Thoracic aorta (tissue), 2 donors: ENCODE data around the gene IWS1. TPM values are rescaled to one million over a fixed set of nuclear protein-coding genes. Genes with fewer than 3 reads are reported as not detected.

ENCODE experiments used
- ATAC-seq: fragments of 150-250 bp; one replicate; pipeline ENCODE4 v1.8.0; 2017; ENCODE audit warnings: low read depth; ENCODE audit not compliant: insufficient number of reproducible peaks, low FRiP score
- DNase-seq: peaks from one replicate; pipeline ENCODE4 v3.0.0-alpha.2; 2020; ENCODE audit warnings: low spot score
- H3K27ac ChIP-seq, 2 donors: fragments of 200-600 bp; sonication (generic); 1 replicate in 1 of 2; 2 replicates in 1 of 2; pipeline ENCODE4 v1.5.1; 2016; ENCODE audit warnings: mild to moderate bottlenecking in 2 of 2, moderate library complexity in 2 of 2
- H3K27me3 ChIP-seq: fragments of 200-600 bp; sonication (generic); replicated peaks from 2 replicates; pipeline ENCODE4 v1.6.0; 2016; ENCODE audit warnings: mild to moderate bottlenecking; ENCODE audit not compliant: insufficient read depth
- H3K36me3 ChIP-seq: fragments of 200-600 bp; sonication (generic); one replicate; pipeline ENCODE4 v1.5.1; 2016
- H3K4me1 ChIP-seq, 2 donors: fragments of 200-600 bp; sonication (generic); 1 replicate in 1 of 2; 2 replicates in 1 of 2; pipeline versions ENCODE4 v1.5.1 to v1.6.0; 2016; ENCODE audit warnings: low read depth in 2 of 2, mild to moderate bottlenecking in 1 of 2; ENCODE audit not compliant: control insufficient read depth in 1 of 2
- H3K4me3 ChIP-seq: fragments of 200-600 bp; sonication (generic); 2 replicates; pipeline ENCODE4 v1.5.1; 2016; ENCODE audit warnings: mild to moderate bottlenecking
- H3K9me3 ChIP-seq: fragments of 200-600 bp; sonication (generic); 2 replicates; pipeline ENCODE4 v1.5.1; 2016
- total RNA-seq, 2 donors: library from RNA; depleted of rRNA; stranded (reverse); fragments of >200 nt; gene quantifications; one replicate each; pipeline versions ENCODE4 v1.1.0 to v1.2.3, GENCODE V29; 2016
- TF ChIP-seq, protein P1 (sequence below): fragments of 200-600 bp; sonication (generic); IDR thresholded peaks from one replicate; pipeline ENCODE4 v1.5.1; 2019; ENCODE audit warnings: antibody characterized with exemption

IWS1 gene
- total RNA-seq, 2 donors from 2014 or later = 43.2 to 54.0 TPM

DNA sequence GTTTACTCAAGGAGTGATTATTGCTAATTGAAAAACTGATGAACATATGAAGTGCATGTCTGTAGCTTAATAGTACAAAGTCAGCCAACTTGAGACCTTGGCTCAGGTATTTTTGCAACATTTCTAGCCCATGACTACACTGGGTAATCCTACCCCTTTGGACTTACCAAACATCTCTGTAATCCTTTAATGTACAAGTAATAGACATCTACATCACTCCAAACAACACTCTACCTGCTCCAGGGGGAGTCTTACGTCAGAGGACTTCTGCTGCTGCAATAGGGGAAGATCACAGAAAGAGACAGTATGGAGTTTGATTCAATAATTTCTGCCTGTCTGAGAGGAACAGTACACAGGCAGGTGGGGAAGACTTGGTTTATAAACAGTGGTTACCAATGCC lies 54.0 kb downstream of the IWS1 start:
- Histone ChIP-seq H3K27ac (no peak overlapping the region), H3K4me3 (no peak overlapping the region), H3K36me3 (no peaks in the 10 kb centered on the region), H3K27me3 (no peaks in the 10 kb centered on the region), H3K9me3 (no peaks in the 10 kb centered on the region), H3K4me1 (no peaks in the 10 kb centered on the region)
- TF ChIP-seq, protein P1, sequence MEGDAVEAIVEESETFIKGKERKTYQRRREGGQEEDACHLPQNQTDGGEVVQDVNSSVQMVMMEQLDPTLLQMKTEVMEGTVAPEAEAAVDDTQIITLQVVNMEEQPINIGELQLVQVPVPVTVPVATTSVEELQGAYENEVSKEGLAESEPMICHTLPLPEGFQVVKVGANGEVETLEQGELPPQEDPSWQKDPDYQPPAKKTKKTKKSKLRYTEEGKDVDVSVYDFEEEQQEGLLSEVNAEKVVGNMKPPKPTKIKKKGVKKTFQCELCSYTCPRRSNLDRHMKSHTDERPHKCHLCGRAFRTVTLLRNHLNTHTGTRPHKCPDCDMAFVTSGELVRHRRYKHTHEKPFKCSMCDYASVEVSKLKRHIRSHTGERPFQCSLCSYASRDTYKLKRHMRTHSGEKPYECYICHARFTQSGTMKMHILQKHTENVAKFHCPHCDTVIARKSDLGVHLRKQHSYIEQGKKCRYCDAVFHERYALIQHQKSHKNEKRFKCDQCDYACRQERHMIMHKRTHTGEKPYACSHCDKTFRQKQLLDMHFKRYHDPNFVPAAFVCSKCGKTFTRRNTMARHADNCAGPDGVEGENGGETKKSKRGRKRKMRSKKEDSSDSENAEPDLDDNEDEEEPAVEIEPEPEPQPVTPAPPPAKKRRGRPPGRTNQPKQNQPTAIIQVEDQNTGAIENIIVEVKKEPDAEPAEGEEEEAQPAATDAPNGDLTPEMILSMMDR = no peak
- DNase-seq (no peak), ATAC-seq (no peak)

DNA sequence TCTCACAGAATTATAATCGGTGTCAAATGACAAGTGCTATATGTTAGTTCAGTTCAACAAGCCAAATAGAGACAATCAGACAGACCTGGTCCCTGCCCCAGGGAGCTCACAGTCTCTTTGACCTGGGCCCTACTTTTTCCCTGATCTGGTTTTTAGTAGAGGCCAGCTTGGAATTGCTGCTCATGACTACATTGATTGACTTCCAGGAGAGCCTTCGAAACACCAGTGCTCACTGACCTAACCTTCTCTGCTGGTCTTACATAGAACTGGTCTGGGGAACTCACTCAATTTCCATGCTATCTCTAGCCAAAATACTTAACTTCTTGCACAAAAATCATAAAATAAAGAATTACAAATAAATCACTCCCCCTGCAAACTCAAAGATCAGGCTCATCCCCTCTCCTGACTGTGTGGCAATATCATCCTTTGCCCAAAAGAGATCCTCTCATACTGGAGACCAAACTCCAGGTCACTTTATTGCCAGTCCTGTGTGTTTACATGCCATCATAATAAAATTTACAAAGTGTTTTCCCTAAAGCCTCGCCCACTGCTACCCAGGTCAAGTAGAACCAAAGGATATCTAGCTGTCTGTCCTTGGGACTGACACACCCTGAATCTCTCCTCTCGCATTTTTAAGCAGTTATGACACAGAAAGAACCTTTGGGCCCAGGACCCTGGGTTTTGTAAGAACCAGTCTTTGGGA lies 54.9 kb downstream of the IWS1 start:
- H3K27ac ChIP-seq = no peak overlapping the region
- TF ChIP-seq, protein P1 = no peak
- no peaks in the 10 kb centered on the region for H3K36me3 ChIP-seq
- no peak overlapping the region for H3K4me3 ChIP-seq
- no peak for ATAC-seq
- no peaks in the 10 kb centered on the region for H3K4me1 ChIP-seq
- no peaks in the 10 kb centered on the region for H3K27me3 ChIP-seq
- no peak for DNase-seq
- H3K9me3 ChIP-seq = no peaks in the 10 kb centered on the region

DNA sequence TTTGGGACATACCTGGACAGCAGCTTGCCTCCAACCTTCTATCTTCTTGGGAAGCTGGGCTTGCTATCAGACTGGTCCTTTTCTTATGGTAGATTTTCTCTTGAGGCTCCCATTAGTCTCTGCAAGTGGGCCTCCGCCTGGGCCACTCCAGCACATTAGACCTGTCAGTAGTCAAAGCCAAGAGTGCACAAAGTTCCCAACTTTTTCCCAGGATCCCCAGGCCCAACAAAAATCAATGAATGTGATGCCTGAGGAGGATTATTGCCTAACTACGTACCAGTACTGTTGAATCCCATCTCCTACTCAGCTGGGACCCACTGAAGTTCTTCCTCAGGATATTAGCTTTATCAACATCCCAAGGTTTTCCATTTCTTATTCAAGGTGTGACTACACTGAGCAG lies 56.3 kb downstream of the IWS1 start:
- no peak for ATAC-seq

DNA sequence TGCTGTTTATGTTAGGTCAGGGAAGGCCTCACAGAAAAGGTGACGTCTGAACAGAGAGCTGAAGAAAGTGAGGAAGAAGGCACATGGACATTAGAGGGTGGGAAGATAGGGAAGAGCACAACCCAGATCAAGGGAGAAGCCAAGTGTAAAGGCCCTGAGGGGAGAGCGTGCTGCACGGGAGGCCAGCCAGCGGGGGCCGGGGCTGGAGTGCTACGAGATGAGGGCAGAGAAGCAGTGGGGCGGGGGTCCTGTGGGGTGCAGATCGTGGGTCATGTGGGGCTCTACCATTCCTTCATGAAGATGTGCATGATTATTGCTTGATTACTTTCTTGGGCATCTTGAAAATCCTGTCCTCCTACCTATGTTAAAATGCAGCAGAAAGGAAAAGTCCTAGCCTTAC lies 57.2 kb downstream of the IWS1 start:
- Histone ChIP-seq H3K27ac (no peak overlapping the region), H3K9me3 (no peaks in the 10 kb centered on the region), H3K4me1 (no peaks in the 10 kb centered on the region), H3K27me3 (no peaks in the 10 kb centered on the region), H3K36me3 (no peaks in the 10 kb centered on the region), H3K4me3 (no peak overlapping the region)
- TF ChIP-seq, protein P1 = no peak
- ATAC-seq (no peak), DNase-seq (no peak)

More for the DNA sequence above, 56.3 kb downstream of the IWS1 start:
- DNase-seq = no peak
- no peaks in the 10 kb centered on the region for H3K4me1 ChIP-seq
- no peaks in the 10 kb centered on the region for H3K36me3 ChIP-seq
- no peak overlapping the region for H3K27ac ChIP-seq
- H3K27me3 ChIP-seq = no peaks in the 10 kb centered on the region
- no peak overlapping the region for H3K4me3 ChIP-seq
- H3K9me3 ChIP-seq = no peaks in the 10 kb centered on the region
- TF ChIP-seq, protein P1 = no peak

DNA sequence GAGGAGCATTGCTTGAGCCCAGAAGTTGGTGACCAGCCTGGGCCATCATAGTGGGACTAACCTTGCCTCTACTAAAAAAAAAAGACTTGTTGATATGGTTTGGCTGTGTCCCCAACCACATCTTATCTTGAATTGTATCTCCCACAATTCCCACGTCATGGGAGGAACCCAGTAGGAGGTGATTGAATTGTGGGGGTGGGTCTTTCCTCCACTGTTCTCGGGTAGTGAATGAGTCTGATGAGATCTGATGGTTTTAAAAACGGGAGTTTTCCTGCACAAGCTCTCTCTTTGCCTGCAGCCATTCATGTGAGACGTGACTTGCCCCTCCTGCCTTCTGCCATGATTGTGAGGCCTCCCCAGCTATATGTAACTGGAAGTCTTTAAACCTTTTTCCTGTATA lies 61.0 kb downstream of the IWS1 start:
- Histone ChIP-seq H3K36me3 (no peaks in the 10 kb centered on the region), H3K27ac (no peak overlapping the region), H3K27me3 (no peaks in the 10 kb centered on the region), H3K9me3 (no peaks in the 10 kb centered on the region), H3K4me1 (no peaks in the 10 kb centered on the region), H3K4me3 (no peak overlapping the region)
- TF ChIP-seq, protein P1 = no peak
- DNase-seq (no peak), ATAC-seq (no peak)
